Right ventricle myocardium superior (tissue), 1 donor: Measurements from ENCODE around the gene CRYBB3. TPM values are rescaled to one million over a fixed set of nuclear protein-coding genes. Genes with fewer than 3 reads are reported as not detected.
"Not testable (repeated sequence)": the region's sequence is repeated elsewhere in the genome, so short reads cannot be mapped to it uniquely, and the experiment has no call there.

Experiments used
- ATAC-seq: fragments of 200-7000 bp; cut with Tn5 transposase; one replicate; pipeline ENCODE4 v1.9.1; 2020; ENCODE audit warnings: mild to moderate bottlenecking; ENCODE audit not compliant: poor library complexity
- DNase-seq: peaks from one replicate; pipeline ENCODE4 v3.0.0-alpha.2; 2020
- intact Hi-C: fragments of 100-400 bp; cut with DNase I; formaldehyde crosslinking; loops from one replicate; pipeline ENCODE4 v1.11.2; 2022
- total RNA-seq: library from RNA; stranded (reverse); fragmentation: NEBNext Ultra II Directional; extraction: Animal tissue kit (Norgen Biotek cat#: 25700); gene quantifications from one replicate; pipeline ENCODE4 v1.2.1, GENCODE V29; 2021
- donor health status: DM: no; HTN: yes; CAD: no; lungs with severe emphysema.

CRYBB3 gene
- total RNA-seq, 1 donor from 2014 or later = not detected

DNA sequence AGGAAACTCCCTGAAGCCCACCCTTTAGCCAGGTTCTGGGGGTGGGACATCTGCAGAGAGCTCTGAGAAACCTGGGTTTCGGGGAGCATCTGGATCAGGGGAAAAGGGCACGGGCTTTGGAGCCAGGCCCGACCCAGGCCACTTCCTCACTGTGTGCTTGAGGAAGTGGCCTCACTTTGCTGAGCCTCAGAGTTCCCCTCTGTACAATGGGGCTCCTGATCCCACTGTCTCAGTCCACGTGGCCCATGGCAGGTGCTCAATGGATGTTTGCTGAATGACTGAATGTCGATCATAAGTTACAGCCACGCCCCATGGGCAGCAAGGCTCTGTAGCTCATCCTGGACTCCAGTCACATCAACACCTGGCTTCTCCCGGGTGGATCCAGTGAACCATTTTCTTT lies 1.3 kb downstream of the CRYBB3 start:
- DNase-seq = no peak
- intact Hi-C loops = no loop called here
- no peak for ATAC-seq

DNA sequence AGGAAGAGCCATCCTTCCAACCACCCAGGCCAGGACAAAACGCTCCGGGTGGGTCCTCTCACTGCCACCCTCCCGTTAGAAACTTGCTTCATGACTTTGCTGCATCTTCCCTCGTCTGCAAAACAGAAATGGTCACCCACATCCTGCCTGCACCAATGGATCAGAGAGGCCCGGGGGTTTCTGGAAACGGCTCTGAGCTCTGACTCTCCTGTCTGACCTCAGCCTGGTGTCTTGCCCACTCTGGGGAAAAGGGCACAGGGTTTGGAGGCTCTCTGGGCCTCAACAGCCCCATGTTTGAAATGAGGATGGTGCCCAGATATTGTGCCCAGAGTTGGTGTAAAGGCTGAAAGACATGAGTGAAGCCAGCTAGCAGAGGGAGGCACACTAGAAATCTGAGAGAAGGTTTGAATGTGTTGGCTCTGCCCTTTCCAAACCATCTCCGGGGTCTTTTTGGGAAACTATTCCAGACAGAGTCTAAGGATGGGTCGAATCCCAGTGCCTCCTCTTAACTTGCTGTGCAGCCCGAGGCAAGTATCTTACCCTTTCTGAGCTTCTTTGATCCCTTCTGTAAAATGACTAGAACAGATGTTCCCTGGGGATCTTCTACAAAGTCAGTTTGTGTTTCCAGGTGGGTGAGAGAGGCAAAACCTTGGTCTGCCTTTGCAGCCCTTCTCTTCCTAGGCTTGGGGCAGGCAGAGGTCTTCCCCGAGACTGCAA lies 2.1 kb downstream of the CRYBB3 start:
- DNase-seq = no peak
- intact Hi-C loops = no loop called here
- ATAC-seq = no peak

DNA sequence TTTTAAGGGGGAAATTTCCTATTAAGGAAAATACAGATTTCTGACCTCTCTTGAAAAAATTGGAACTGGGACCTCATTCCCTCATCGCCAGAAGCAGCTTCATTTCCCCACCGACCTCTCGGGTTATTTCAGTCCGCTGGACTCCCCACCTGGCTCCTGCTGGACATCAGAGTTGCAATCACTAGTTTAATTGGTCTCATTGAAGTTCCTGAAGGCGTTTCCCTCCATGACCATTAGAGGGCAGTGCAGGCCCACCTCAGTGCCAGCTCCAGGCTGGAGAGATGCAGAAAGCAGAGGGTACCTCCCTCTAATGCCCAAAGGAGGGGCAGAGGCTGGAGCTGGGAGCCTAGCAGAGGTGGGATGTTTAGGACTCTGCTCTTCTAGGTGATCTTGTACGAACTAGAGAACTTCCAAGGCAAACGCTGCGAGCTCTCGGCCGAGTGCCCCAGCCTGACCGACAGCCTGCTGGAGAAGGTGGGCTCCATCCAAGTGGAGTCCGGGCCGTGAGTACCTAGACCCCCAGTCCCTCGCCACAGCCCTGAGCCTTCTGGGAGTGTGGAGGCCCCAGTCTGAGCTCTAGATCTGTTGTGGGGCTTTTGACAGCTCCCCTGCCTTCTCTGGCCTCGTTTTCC lies 2.7 kb downstream of the CRYBB3 start:
- intact Hi-C loops = no loop called here
- ATAC-seq (peak; percentile 59), DNase-seq (peak; percentile 54)

DNA sequence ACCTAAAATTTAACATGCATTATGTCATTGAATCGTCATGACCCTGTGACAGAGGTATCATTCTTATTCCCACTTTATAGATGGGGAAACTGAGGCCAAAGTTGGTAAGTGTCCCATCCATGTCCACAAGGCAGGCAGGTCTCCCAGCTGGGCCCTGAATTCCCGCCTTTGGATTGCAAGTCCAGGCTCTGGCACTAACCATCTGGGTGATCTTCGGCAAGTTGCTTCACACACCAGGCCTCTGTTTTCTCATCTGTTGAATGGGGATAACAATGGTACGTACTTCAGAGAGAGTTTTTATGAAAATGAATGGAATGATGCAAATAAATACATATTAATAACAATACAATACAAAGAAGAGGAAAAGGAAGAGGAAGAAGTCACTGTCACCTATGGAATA lies 3.4 kb downstream of the CRYBB3 start:
- intact Hi-C loops = no loop called here
- DNase-seq (no peak), ATAC-seq (no peak)

DNA sequence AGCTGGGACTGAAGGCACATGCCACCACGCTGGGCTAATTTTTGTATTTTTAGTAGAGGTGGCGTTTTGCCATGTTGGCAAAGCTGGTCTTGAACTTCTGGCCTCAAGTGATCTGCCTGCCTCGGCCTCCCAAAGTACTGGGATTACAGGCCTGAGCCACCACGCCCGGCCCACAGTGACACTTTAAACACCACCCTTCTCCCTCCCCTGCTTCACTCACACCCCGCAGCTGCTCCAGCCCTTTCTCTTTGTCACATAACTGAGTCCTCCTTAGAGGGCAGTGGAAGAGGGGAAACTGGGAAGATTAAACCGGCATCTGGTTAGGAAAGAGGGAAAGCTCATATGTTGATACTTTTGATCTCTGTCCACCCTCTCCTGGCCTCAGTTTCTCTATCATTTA lies 4.9 kb downstream of the CRYBB3 start:
- DNase-seq, ATAC-seq, intact Hi-C loops: not testable (repeated sequence)

DNA sequence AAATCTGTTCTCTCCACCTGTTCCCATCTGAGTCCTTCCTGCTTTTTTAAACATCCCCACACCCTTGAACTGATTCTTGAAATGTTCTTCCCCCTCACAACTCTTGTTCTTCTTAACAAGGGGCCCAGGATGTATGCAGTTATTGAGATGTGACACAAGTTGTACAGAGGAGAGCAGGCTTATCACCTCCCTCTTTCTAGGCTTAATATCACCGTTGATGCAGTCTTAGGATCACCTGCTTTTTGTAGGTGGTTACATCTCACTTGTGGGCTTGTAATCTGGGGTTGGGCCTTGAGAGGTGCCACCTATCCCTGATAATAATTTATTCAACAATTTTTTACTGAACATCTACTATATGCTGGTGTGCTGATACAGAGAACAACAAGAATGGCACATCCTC lies 6.2 kb downstream of the CRYBB3 start:
- DNase-seq = no peak
- no peak for ATAC-seq
- intact Hi-C loops = no loop called here

DNA sequence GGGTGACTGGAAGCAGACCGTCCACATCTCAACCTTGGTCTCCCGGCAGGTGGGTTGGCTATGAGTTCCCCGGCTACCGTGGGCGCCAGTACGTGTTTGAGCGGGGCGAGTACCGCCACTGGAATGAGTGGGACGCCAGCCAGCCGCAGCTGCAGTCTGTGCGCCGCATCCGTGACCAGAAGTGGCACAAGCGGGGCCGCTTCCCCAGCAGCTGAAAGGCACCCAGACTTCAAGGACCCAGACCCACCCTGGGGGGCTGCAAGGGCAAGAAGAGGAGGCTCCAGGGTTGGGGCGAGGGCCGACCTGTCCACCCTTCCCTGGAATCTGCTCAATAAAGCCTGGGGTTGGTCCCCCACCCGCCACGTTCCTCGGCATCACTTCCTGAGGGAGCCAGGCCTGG lies 7.3 kb downstream of the CRYBB3 start:
- DNase-seq = no peak
- intact Hi-C loops = no loop called here
- no peak for ATAC-seq

DNA sequence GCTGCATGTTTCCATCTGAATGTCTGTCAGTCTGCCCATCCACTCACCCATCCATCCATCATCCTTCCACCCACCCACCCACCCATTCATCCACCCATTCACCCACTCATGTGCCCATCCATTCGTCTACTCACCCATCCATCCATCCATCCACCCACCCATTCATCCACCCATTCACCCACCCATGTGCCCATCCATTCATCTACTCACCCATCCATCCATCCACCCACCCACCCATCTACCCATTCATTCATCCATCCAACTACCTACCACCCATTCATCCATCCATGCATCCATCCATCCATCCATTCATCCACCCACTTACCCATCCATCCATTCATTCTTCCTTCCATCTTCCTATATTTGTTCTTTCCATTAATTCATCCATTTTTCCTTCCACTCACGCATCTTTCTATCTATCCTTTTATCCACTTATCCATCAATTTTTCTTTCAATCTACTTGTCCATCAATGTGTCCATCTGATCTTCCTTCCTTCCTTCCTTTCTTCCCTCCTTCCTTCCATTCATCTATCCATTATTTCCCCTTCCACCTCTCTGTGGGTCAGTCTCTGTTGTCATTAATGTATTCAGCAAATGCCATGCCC lies 8.0 kb downstream of the CRYBB3 start:
- intact Hi-C loops = no loop called here
- ATAC-seq = no peak
- no peak for DNase-seq

DNA sequence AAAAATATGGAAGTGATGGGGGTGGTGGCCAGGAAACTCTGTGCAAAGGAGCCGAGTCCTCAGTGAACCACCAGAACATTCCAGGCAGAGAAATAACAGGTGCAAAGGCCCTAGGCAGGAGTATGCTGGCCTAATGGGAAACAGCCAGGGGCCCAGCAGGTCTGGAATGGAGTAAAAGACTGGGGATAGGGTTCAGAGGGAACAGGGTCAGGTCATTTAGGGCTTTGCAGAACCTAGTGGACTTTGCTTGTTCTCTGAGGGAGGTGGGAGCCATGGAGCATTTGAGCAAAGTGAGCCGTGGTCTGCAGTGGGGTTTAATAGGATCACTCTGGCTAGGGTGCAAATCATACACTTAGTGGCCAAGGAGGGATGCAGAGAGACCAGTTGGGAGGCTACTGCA lies 8.7 kb downstream of the CRYBB3 start:
- intact Hi-C loops = no loop called here
- DNase-seq (no peak), ATAC-seq (no peak)

DNA sequence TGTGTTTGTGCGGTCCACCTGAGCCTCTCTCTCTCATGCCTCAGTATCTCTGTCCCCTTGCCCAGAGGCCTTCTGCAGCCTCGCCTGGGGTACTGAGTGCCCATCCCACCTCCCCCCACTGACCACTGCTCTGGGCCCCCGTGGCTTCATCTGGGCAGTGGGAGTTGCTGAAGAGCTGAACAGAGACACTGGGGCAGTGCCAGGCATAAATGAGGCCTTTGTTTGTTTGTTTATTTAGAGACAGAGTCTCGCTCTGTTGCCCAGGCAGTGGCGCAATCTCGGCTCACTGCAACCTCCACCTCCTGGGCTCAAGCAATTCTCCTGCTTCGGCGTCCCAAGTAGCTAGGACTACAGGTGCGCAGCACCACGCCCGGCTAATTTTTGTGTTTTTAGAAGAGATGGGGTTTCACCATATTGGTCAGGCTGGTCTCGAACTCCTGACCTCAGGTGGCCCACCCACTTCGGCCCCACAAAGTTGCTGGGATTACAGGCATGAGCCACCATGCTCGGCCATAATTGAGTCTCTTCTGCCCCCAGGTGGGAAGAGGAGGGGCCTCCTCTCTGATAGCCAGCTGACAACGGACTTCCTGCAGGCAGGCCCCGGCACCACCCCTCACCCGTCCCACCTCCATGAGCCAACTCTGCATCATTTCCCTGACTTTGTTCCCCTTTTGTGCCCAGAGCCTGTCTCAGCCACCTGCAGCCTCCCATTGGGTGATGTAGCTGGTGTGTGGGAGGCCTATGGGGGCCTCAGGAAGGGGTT lies 9.3 kb downstream of the CRYBB3 start:
- intact Hi-C loops = no loop called here
- ATAC-seq (no peak), DNase-seq (no peak)

DNA sequence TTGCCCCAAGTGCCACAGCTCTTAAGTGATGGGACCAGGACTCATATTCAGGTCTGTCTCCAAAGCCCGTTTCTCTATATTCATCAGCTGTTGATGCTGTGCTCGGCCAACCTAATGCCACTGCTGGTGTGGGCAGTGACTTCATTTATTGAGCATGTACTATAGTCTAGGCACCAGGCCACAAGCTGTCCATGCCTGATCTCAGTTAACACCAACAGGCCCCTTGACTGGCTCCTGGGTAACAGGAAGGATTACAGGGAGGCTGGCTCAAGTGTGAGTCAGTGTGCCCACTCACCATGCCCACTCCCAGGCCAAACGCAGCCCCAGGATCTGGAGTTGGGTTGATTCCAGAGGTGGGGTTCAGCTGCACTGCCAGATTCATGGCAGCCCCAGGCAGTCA lies 11.1 kb downstream of the CRYBB3 start:
- ATAC-seq (no peak), DNase-seq (no peak)
- intact Hi-C loops = no loop called here

DNA sequence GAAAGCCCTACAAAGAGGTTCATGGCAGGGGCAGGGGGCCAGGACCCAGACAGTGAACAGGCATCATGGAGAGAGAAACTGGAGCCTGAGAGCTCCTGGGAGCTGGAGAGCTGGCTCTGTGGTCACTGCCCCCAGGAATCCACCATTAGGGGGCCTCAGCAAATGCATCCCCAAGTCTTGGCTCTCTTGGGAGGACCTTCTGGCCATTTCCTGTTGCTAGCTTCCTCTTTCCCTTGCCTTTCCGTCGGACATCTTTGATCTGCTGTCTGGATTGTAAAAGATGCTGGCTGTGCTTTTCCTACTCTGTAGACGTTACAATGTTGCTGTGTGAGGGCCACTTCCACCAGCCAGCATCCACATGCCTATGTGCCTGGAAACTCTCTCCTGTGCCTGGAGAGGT lies 12.7 kb downstream of the CRYBB3 start:
- ATAC-seq (no peak), DNase-seq (no peak)
- intact Hi-C loops = no loop called here

DNA sequence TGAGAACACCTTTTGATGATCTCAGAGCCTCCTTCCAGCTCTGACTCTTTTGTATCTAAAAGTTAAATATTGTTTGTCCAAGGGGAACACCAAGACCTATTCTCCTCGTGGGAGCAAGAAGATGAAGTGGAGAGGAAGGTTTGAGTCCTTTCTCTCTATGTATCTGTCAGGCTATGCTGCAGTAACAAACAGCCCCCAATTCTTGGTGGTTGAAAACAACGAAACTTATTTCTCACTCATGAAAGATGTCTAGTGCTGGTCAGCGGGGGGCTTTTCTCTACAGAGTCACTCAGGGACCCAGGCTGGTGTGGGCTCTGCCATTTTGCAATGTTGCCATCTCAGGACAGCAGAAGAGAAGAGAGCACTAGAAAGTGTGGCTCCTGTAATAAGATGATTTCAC lies 13.6 kb downstream of the CRYBB3 start:
- ATAC-seq (no peak), DNase-seq (no peak)
- intact Hi-C loops = no loop called here

DNA sequence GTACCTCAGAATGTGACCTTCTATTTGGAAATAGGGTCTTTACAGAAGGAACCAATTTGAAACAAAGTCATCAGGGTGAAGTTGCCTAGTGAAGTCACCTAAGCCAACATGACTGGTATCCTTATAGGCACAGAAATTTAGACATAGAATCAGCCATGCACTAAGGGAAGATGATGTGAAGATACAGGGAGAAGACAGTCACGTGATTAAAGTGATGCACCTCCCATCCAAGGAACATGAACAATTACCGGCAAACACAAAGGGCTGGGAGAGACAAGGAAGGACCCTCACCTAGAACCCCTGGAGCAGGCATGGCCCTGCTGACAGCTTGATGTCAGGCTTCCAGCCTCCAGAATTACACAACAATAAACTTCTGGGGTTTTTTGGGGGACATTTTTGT lies 16.6 kb downstream of the CRYBB3 start:
- ATAC-seq = no peak
- intact Hi-C loops = no loop called here
- DNase-seq = no peak

DNA sequence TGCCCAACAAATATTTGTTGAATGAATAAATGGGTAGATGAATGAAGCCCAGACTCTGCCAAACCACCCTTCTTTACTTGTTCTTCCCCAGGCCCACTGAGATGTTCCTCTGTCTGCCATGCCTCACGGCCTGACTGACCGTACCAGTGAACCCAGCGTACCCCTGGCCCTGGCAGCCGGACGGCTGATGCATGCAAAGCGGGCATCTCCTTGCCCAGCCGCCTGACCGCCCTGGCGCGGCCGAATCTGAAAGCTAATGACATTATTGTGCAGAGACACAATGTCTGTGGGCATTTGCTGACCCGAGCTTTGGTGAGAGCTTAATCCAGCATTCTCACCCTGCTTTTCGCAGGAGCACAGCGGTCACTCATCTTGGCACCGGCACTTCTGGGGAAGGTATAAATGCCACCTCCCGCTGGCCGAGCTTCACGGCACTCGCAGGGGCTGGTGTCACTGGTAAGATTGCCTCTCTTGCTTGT lies 19.6 kb downstream of the CRYBB3 start, which contains the start of gene CRYBB2:
Gene CRYBB2 (plus strand): TSS at position 429 of the 479 bp plus-strand sequence. CDS start 1,791 bp downstream, outside the sequence.
- ATAC-seq (no peak), DNase-seq (no peak)
- intact Hi-C loops = no loop called here

DNA sequence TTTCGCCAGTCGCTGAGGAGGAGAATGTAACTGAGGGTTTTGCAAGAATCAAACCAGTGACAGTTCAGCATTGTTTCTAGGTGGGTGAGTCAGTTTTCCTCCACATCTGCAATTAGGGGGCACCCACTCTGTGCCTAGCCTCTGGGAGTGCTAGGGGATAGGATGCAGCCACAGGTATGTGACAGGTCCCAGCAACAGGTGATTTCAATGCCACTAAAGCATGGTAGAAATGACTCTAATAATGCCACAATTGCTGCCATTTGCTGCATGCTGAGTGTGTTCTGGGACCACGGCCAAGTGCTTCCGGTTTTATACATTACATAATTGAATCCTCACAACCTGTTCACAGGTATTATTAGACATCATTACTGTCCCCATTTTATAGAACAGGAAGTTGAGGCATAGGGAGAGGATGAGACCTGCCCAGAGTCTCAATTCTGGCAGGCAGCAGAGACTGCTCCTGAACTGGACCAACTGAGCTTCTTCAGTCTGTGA lies 20.3 kb downstream of the CRYBB3 start:
- ATAC-seq (no peak), DNase-seq (no peak)
- intact Hi-C loops = no loop called here

DNA sequence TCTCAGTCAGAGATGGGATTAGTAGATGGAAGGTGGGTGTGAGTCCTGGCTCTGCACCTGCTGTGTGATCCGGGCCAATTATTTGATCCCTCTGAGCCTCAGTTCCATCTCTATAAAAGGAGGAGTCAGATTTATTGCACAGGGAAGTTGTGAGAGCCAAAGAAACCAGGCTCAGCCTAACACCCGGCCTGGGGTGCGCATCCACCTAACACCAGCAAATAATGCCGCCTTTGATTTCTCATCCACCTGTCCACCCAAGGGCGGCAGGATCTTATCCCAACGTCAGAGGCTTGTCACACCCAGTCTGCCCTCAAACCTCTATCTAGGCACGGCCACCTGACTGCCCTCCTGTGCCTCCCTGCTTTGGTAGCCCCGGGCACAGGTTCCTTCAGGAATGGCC lies 22.1 kb downstream of the CRYBB3 start:
- ATAC-seq = no peak
- intact Hi-C loops = no loop called here

DNA sequence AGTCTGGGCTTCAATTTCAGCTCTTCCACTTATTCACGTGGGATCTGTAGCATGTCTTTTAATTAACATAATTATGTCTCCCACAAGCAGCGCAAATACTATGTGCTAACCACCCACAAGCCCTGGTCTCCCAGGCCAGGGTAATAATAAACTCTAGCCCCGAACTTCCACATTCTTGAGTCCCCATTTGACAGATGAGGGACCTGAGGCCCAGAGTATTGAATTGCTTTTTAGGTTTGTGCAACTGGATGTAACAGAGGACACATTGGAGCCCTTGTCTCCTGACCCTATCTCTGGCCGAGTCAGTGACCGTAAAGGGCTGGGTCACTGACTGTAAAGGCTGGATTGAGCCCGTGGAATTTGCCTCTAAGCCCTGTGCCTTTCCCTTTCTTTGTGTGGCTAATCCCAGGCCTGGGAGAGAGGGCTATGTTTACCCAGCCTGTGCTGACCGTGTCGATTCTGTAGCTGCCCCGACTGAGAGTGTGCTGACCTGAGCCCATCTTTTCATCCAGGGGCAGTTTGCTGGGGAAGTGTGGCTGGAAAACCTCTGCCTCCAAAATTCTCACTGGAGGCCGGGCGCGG lies 23.7 kb downstream of the CRYBB3 start:
- no peak for ATAC-seq
- intact Hi-C loops = no loop called here
- no peak for DNase-seq

More for the DNA sequence above, 22.1 kb downstream of the CRYBB3 start:
- DNase-seq = no peak

DNA sequence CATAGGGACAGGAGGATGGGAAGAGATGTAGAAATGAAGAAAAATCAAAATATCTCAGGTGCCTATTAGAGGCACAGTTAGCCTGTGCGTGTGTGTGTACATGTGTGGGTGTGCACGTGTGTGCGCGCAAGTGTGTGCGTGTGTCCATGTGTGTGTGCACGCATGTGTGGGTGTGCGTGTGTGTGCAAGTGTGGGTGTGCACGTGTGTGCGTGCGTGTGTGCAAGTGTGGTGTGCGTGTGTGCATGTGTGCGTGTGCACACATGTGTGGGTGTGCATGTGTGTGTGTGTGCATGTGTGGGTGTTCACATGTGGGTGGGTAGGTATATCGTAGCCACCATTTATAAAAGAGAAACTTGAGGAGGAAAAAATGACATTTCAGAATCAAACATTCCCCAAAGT lies 29.2 kb downstream of the CRYBB3 start:
- ATAC-seq (no peak), DNase-seq (no peak)
- intact Hi-C loops = no loop called here
